ENCODE measurements around the gene SMC6. TPM values are rescaled to one million over a fixed set of nuclear protein-coding genes. Genes with fewer than 3 reads are reported as not detected.

SMC6 gene
- polyA plus RNA-seq, 3 donors from 2014 or later, result 4.1 to 14.6 (median 5.1) TPM

GRCh38 chr2:17719562-17720371 lies 33.8 kb downstream of the SMC6 start:
- Mint-ChIP-seq H3K27ac (peak overlapping the region in 1 of 6 donors; percentile 9), H3K4me1 (no peaks in the 10 kb centered on the region), H3K4me3 (no peak overlapping the region), H3K9me3 (no peaks in the 10 kb centered on the region), H3K27me3 (ENCODE audit: low read depth in 3 of 3) (no peaks in the 10 kb centered on the region), H3K36me3 (peaks cover under 1 to 29% (median 20%) of the 10 kb centered on the region in 3 donors)
- DNase-seq, result peak; percentile 2 to 7 (median 6)

GRCh38 chr2:17718689-17719088 lies 34.9 kb downstream of the SMC6 start:
- Mint-ChIP-seq H3K4me1 (no peaks in the 10 kb centered on the region), H3K27ac (no peak overlapping the region), H3K9me3 (no peaks in the 10 kb centered on the region), H3K27me3 (ENCODE audit: low read depth in 3 of 3) (no peaks in the 10 kb centered on the region), H3K4me3 (no peak overlapping the region), H3K36me3 (peaks cover 10 to 38% (median 27%) of the 10 kb centered on the region in 3 donors)
- DNase-seq, result no peak

- H3K27ac Mint-ChIP-seq, result no peak overlapping the region
- H3K36me3 Mint-ChIP-seq, result peaks cover 18 to 46% (median 34%) of the 10 kb centered on the region in 3 donors
- no peak for DNase-seq
- H3K9me3 Mint-ChIP-seq, result no peaks in the 10 kb centered on the region
- no peaks in the 10 kb centered on the region for H3K4me1 Mint-ChIP-seq
- H3K27me3 Mint-ChIP-seq (ENCODE audit: low read depth in 3 of 3), result peaks cover 0 to 1% (median 0%) of the 10 kb centered on the region in 3 donors
- H3K4me3 Mint-ChIP-seq, result no peak overlapping the region
Measured at GRCh38 chr2:17717666-17718065, 35.9 kb downstream of the SMC6 start.

GRCh38 chr2:17713291-17713690 lies 40.3 kb downstream of the SMC6 start:
- Mint-ChIP-seq H3K36me3 (peaks cover 23 to 44% (median 29%) of the 10 kb centered on the region in 3 donors), H3K4me1 (no peaks in the 10 kb centered on the region), H3K9me3 (no peaks in the 10 kb centered on the region), H3K4me3 (no peak overlapping the region), H3K27ac (no peak overlapping the region), H3K27me3 (ENCODE audit: low read depth in 3 of 3) (peaks cover 0 to 1% (median 0%) of the 10 kb centered on the region in 3 donors)
- DNase-seq, result no peak

GRCh38 chr2:17710547-17711248 lies 42.9 kb downstream of the SMC6 start:
- peaks cover 23 to 52% (median 27%) of the 10 kb centered on the region in 3 donors for H3K36me3 Mint-ChIP-seq
- no peaks in the 10 kb centered on the region for H3K4me1 Mint-ChIP-seq
- H3K4me3 Mint-ChIP-seq, result no peak overlapping the region
- no peak for DNase-seq
- no peak overlapping the region for H3K27ac Mint-ChIP-seq
- H3K27me3 Mint-ChIP-seq (ENCODE audit: low read depth in 3 of 3), result peaks cover 0 to 1% (median 0%) of the 10 kb centered on the region in 3 donors
- no peaks in the 10 kb centered on the region for H3K9me3 Mint-ChIP-seq

- H3K9me3 Mint-ChIP-seq, result no peaks in the 10 kb centered on the region
- no peaks in the 10 kb centered on the region for H3K4me1 Mint-ChIP-seq
- H3K27ac Mint-ChIP-seq, result no peak overlapping the region
- peaks cover 0 to 1% (median 0%) of the 10 kb centered on the region in 3 donors for H3K27me3 Mint-ChIP-seq (ENCODE audit: low read depth in 3 of 3)
- H3K36me3 Mint-ChIP-seq, result peaks cover 22 to 49% (median 23%) of the 10 kb centered on the region in 3 donors
- H3K4me3 Mint-ChIP-seq, result no peak overlapping the region
- no peak for DNase-seq
Measured at GRCh38 chr2:17709897-17710296, 43.7 kb downstream of the SMC6 start.

GRCh38 chr2:17708501-17708900 lies 45.1 kb downstream of the SMC6 start:
- H3K4me1 Mint-ChIP-seq, result no peaks in the 10 kb centered on the region
- DNase-seq, result no peak
- no peak overlapping the region for H3K27ac Mint-ChIP-seq
- no peaks in the 10 kb centered on the region for H3K9me3 Mint-ChIP-seq
- no peak overlapping the region for H3K4me3 Mint-ChIP-seq
- H3K27me3 Mint-ChIP-seq (ENCODE audit: low read depth in 3 of 3), result peaks cover 0 to 1% (median 0%) of the 10 kb centered on the region in 3 donors
- peaks cover 11 to 42% (median 16%) of the 10 kb centered on the region in 3 donors for H3K36me3 Mint-ChIP-seq

- H3K27ac Mint-ChIP-seq, result no peak overlapping the region
- no peak overlapping the region for H3K4me3 Mint-ChIP-seq
- no peaks in the 10 kb centered on the region for H3K4me1 Mint-ChIP-seq
- H3K9me3 Mint-ChIP-seq, result no peaks in the 10 kb centered on the region
- H3K27me3 Mint-ChIP-seq (ENCODE audit: low read depth in 3 of 3), result no peaks in the 10 kb centered on the region
- H3K36me3 Mint-ChIP-seq, result peaks cover under 1 to 38% (median 11%) of the 10 kb centered on the region in 3 donors
- no peak for DNase-seq
Measured at GRCh38 chr2:17706845-17707244, 46.8 kb downstream of the SMC6 start.

- Mint-ChIP-seq H3K27ac (peak overlapping the region in 1 of 6 donors; percentile 45), H3K27me3 (ENCODE audit: low read depth in 3 of 3) (no peaks in the 10 kb centered on the region), H3K4me1 (no peaks in the 10 kb centered on the region), H3K36me3 (peaks cover 30 to 50% (median 39%) of the 10 kb centered on the region in 3 donors), H3K9me3 (no peaks in the 10 kb centered on the region), H3K4me3 (no peak overlapping the region)
- no peak for DNase-seq
Measured at GRCh38 chr2:17690776-17691175, 62.8 kb downstream of the SMC6 start.

GRCh38 chr2:17689010-17689409 lies 64.6 kb downstream of the SMC6 start:
- H3K4me1 Mint-ChIP-seq, result no peaks in the 10 kb centered on the region
- no peaks in the 10 kb centered on the region for H3K9me3 Mint-ChIP-seq
- no peak for DNase-seq
- H3K27ac Mint-ChIP-seq, result no peak overlapping the region
- H3K36me3 Mint-ChIP-seq, result peaks cover 30 to 46% (median 41%) of the 10 kb centered on the region in 3 donors
- no peak overlapping the region for H3K4me3 Mint-ChIP-seq
- no peaks in the 10 kb centered on the region for H3K27me3 Mint-ChIP-seq (ENCODE audit: low read depth in 3 of 3)

GRCh38 chr2:17688600-17688999 lies 65.0 kb downstream of the SMC6 start:
- no peaks in the 10 kb centered on the region for H3K4me1 Mint-ChIP-seq
- H3K36me3 Mint-ChIP-seq, result peaks cover 29 to 48% (median 41%) of the 10 kb centered on the region in 3 donors

GRCh38 chr2:17683981-17684380 lies 69.6 kb downstream of the SMC6 start:
- Mint-ChIP-seq H3K4me1 (no peaks in the 10 kb centered on the region), H3K27me3 (ENCODE audit: low read depth in 3 of 3) (no peaks in the 10 kb centered on the region), H3K27ac (no peak overlapping the region), H3K4me3 (no peak overlapping the region), H3K9me3 (no peaks in the 10 kb centered on the region), H3K36me3 (peaks cover 34 to 50% (median 36%) of the 10 kb centered on the region in 3 donors)
- DNase-seq, result no peak

More at GRCh38 chr2:17688600-17688999, 65.0 kb downstream of the SMC6 start:
- Mint-ChIP-seq H3K27me3 (ENCODE audit: low read depth in 3 of 3) (no peaks in the 10 kb centered on the region), H3K4me3 (no peak overlapping the region), H3K27ac (no peak overlapping the region), H3K9me3 (no peaks in the 10 kb centered on the region)
- no peak for DNase-seq

- DNase-seq, result no peak
- Mint-ChIP-seq H3K27ac (no peak overlapping the region), H3K4me1 (no peaks in the 10 kb centered on the region), H3K36me3 (peaks cover 28 to 52% (median 34%) of the 10 kb centered on the region in 3 donors), H3K9me3 (no peaks in the 10 kb centered on the region), H3K27me3 (ENCODE audit: low read depth in 3 of 3) (no peaks in the 10 kb centered on the region), H3K4me3 (no peak overlapping the region)
Measured at GRCh38 chr2:17682098-17682857, 71.3 kb downstream of the SMC6 start.
